Measurements from ENCODE around the gene TMPRSS4.

GRCh38 chr11:118136341-118136740 is 59.5 kb downstream of the TMPRSS4 start:
- no peak for TF ChIP-seq CTCF (IDR thresholded peaks at IDR 0.05)
- no peak for TF ChIP-seq MAX (CRISPR knock-in tag; IDR thresholded peaks at IDR 0.05)
- TF ChIP-seq PRDM15 (CRISPR knock-in tag; IDR thresholded peaks at IDR 0.05): no peak
- TF ChIP-seq NR1H2 (CRISPR knock-in tag; IDR thresholded peaks at IDR 0.05): no peak
- TF ChIP-seq NFYB (CRISPR knock-in tag; conservative IDR thresholded peaks at IDR 0.05; ENCODE audit: low read depth): no peak
- TF ChIP-seq ETV6 (CRISPR knock-in tag; IDR thresholded peaks at IDR 0.05): no peak
- no peak for TF ChIP-seq NFE2L1 (CRISPR knock-in tag; IDR thresholded peaks at IDR 0.05)
- TF ChIP-seq ZBTB43 (CRISPR knock-in tag; IDR thresholded peaks at IDR 0.05): no peak
- TF ChIP-seq ZNF263 (CRISPR knock-in tag; IDR thresholded peaks at IDR 0.05; ENCODE audit: low read depth): no peak
- no peak for TF ChIP-seq TEAD4 (CRISPR knock-in tag; IDR thresholded peaks at IDR 0.05)
- TF ChIP-seq USF2 (CRISPR knock-in tag; IDR thresholded peaks at IDR 0.05): no peak
- no peak for TF ChIP-seq ESRRA (CRISPR knock-in tag; IDR thresholded peaks at IDR 0.05; ENCODE audit: borderline replicate concordance)

Measured in WTC11 (cell line).